NB4 (cell line): ENCODE data around the gene NRDC.

Experiments
- MYC ChIP-seq: IDR thresholded peaks from 2 replicates; pipeline ENCODE4 v1.6.1; 2011; ENCODE audit warnings: low read depth, low read length
- POLR2A ChIP-seq: IDR thresholded peaks from 2 replicates; pipeline ENCODE4 v1.6.1; 2011; ENCODE audit warnings: mild to moderate bottlenecking; ENCODE audit not compliant: insufficient read length; ENCODE audit errors: extremely low read depth
- TF ChIP-seq, protein P1 (sequence below): IDR thresholded peaks from one replicate; pipeline ENCODE4 v1.5.1; 2012; ENCODE audit warnings: low read depth, low read length
- TF ChIP-seq, protein P2 (sequence below): IDR thresholded peaks from 2 replicates; pipeline ENCODE4 v1.6.1; 2011; ENCODE audit warnings: low read depth, low read length

DNA sequence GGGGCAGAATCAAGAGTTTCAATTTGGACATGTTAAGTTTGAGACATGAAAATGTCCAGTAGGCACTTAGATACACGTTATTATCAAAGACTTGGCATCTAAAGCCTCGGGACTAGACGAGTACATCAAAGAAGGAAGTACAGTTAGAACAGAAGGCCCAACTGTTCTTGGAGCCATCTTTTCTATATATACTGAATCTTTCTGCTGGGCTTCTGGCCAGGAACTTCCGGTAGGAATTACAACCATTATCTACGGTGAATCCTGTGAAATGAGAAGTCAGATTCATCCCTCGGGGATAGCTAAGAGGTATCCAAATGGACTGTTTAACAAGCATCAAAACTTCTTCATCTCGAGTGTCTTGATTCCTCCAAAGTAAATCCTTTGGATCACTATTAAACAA is 34.4 kb upstream of the NRDC start:
- TF ChIP-seq POLR2A (no peak), MYC (no peak)
- TF ChIP-seq, protein P1, sequence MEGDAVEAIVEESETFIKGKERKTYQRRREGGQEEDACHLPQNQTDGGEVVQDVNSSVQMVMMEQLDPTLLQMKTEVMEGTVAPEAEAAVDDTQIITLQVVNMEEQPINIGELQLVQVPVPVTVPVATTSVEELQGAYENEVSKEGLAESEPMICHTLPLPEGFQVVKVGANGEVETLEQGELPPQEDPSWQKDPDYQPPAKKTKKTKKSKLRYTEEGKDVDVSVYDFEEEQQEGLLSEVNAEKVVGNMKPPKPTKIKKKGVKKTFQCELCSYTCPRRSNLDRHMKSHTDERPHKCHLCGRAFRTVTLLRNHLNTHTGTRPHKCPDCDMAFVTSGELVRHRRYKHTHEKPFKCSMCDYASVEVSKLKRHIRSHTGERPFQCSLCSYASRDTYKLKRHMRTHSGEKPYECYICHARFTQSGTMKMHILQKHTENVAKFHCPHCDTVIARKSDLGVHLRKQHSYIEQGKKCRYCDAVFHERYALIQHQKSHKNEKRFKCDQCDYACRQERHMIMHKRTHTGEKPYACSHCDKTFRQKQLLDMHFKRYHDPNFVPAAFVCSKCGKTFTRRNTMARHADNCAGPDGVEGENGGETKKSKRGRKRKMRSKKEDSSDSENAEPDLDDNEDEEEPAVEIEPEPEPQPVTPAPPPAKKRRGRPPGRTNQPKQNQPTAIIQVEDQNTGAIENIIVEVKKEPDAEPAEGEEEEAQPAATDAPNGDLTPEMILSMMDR, result no peak
- TF ChIP-seq, protein P2, sequence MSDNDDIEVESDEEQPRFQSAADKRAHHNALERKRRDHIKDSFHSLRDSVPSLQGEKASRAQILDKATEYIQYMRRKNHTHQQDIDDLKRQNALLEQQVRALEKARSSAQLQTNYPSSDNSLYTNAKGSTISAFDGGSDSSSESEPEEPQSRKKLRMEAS, result no peak
